HUES48 (cell line): ENCODE data around the gene ULBP3.

Experiments used
- H3K27ac ChIP-seq: one replicate; pipeline ENCODE4 v1.7.0; 2013; ENCODE audit warnings: low read depth, low read length, inconsistent platforms
- H3K27me3 ChIP-seq: 2 replicates; pipeline ENCODE4 v1.6.1; 2013; ENCODE audit warnings: mild to moderate bottlenecking, low read length; ENCODE audit not compliant: control insufficient read depth, insufficient read depth
- H3K36me3 ChIP-seq: 2 replicates; pipeline ENCODE4 v1.6.1; 2013; ENCODE audit warnings: low read length; ENCODE audit not compliant: control insufficient read depth, insufficient read depth
- H3K4me1 ChIP-seq: 2 replicates; pipeline ENCODE4 v1.6.1; 2013; ENCODE audit warnings: mild to moderate bottlenecking, low read length; ENCODE audit not compliant: control insufficient read depth, insufficient read depth
- H3K4me3 ChIP-seq: 2 replicates; pipeline ENCODE4 v1.5.1; 2013; ENCODE audit warnings: mild to moderate bottlenecking, low read depth, low read length
- H3K9ac ChIP-seq: 2 replicates; pipeline ENCODE4 v1.6.1; 2013; ENCODE audit warnings: mild to moderate bottlenecking, low read depth, low read length, moderate library complexity
- H3K9me3 ChIP-seq: 2 replicates; pipeline ENCODE4 v1.6.1; 2013; ENCODE audit warnings: low read length; ENCODE audit not compliant: control insufficient read depth, insufficient read depth

Gene ULBP3

GRCh38 chr6:150058231-150058792 is 10.6 kb downstream of the ULBP3 start:
- H3K27ac ChIP-seq: no peak overlapping the region
- no peaks in the 10 kb centered on the region for H3K36me3 ChIP-seq
- no peak overlapping the region for H3K9ac ChIP-seq
- no peak overlapping the region for H3K4me3 ChIP-seq
- H3K27me3 ChIP-seq: peaks cover 8% of the 10 kb centered on the region; the same call in 1 of the 2 replicates
- H3K9me3 ChIP-seq: no peaks in the 10 kb centered on the region
- no peaks in the 10 kb centered on the region for H3K4me1 ChIP-seq

GRCh38 chr6:150057501-150057951 is 11.4 kb downstream of the ULBP3 start:
- Histone ChIP-seq H3K36me3 (no peaks in the 10 kb centered on the region), H3K4me1 (no peaks in the 10 kb centered on the region), H3K27me3 (peaks cover 8% of the 10 kb centered on the region; the same call in 1 of the 2 replicates), H3K27ac (no peak overlapping the region), H3K9me3 (no peaks in the 10 kb centered on the region), H3K4me3 (no peak overlapping the region), H3K9ac (no peak overlapping the region)

GRCh38 chr6:150056916-150057315 is 12.0 kb downstream of the ULBP3 start:
- H3K27ac ChIP-seq: no peak overlapping the region
- no peaks in the 10 kb centered on the region for H3K36me3 ChIP-seq
- H3K4me1 ChIP-seq: no peaks in the 10 kb centered on the region
- no peaks in the 10 kb centered on the region for H3K9me3 ChIP-seq
- H3K27me3 ChIP-seq: peaks cover 12% of the 10 kb centered on the region
- no peak overlapping the region for H3K9ac ChIP-seq
- no peak overlapping the region for H3K4me3 ChIP-seq

GRCh38 chr6:150056156-150056555 is 12.8 kb downstream of the ULBP3 start:
- Histone ChIP-seq H3K27me3 (peaks cover 12% of the 10 kb centered on the region), H3K9ac (no peak overlapping the region), H3K27ac (no peak overlapping the region), H3K36me3 (no peaks in the 10 kb centered on the region), H3K4me1 (no peaks in the 10 kb centered on the region), H3K9me3 (no peaks in the 10 kb centered on the region), H3K4me3 (no peak overlapping the region)

GRCh38 chr6:150055131-150055530 is 13.8 kb downstream of the ULBP3 start:
- Histone ChIP-seq H3K36me3 (no peaks in the 10 kb centered on the region), H3K4me3 (no peak overlapping the region), H3K4me1 (no peaks in the 10 kb centered on the region), H3K9ac (no peak overlapping the region), H3K9me3 (no peaks in the 10 kb centered on the region), H3K27ac (no peak overlapping the region), H3K27me3 (peaks cover 12% of the 10 kb centered on the region)

- no peak overlapping the region for H3K9ac ChIP-seq
- H3K9me3 ChIP-seq: no peaks in the 10 kb centered on the region
- H3K4me3 ChIP-seq: no peak overlapping the region
- no peaks in the 10 kb centered on the region for H3K36me3 ChIP-seq
- H3K27me3 ChIP-seq: peaks cover 12% of the 10 kb centered on the region
- no peaks in the 10 kb centered on the region for H3K4me1 ChIP-seq
- no peak overlapping the region for H3K27ac ChIP-seq
Measured at GRCh38 chr6:150053450-150053849, 15.5 kb downstream of the ULBP3 start.

GRCh38 chr6:150050846-150051245 is 18.1 kb downstream of the ULBP3 start:
- Histone ChIP-seq H3K4me1 (no peaks in the 10 kb centered on the region), H3K27me3 (peaks cover 12% of the 10 kb centered on the region), H3K9ac (no peak overlapping the region)

GRCh38 chr6:150048099-150048498 is 20.8 kb downstream of the ULBP3 start:
- peaks cover 4% of the 10 kb centered on the region; the same call in 1 of the 2 replicates for H3K27me3 ChIP-seq
- H3K4me1 ChIP-seq: no peaks in the 10 kb centered on the region
- H3K36me3 ChIP-seq: no peaks in the 10 kb centered on the region
- no peak overlapping the region for H3K4me3 ChIP-seq
- H3K27ac ChIP-seq: no peak overlapping the region
- H3K9me3 ChIP-seq: no peaks in the 10 kb centered on the region
- H3K9ac ChIP-seq: no peak overlapping the region

More at GRCh38 chr6:150050846-150051245, 18.1 kb downstream of the ULBP3 start:
- Histone ChIP-seq H3K9me3 (no peaks in the 10 kb centered on the region), H3K36me3 (no peaks in the 10 kb centered on the region), H3K4me3 (no peak overlapping the region), H3K27ac (no peak overlapping the region)

- Histone ChIP-seq H3K27ac (no peak overlapping the region), H3K36me3 (no peaks in the 10 kb centered on the region), H3K4me1 (no peaks in the 10 kb centered on the region), H3K9ac (no peak overlapping the region), H3K4me3 (no peak overlapping the region), H3K9me3 (no peaks in the 10 kb centered on the region), H3K27me3 (peaks cover 4% of the 10 kb centered on the region)
Measured at GRCh38 chr6:150046943-150047342, 22.0 kb downstream of the ULBP3 start.

- Histone ChIP-seq H3K27me3 (peaks cover 27% of the 10 kb centered on the region), H3K27ac (no peak overlapping the region), H3K9me3 (no peaks in the 10 kb centered on the region), H3K9ac (no peak overlapping the region), H3K4me1 (no peaks in the 10 kb centered on the region), H3K4me3 (no peak overlapping the region), H3K36me3 (no peaks in the 10 kb centered on the region)
Measured at GRCh38 chr6:150044621-150045145, 24.2 kb downstream of the ULBP3 start.

GRCh38 chr6:150043501-150044412 is 25.2 kb downstream of the ULBP3 start:
- H3K27me3 ChIP-seq: peaks cover 36% of the 10 kb centered on the region

More at GRCh38 chr6:150043501-150044412, 25.2 kb downstream of the ULBP3 start:
- no peak overlapping the region for H3K9ac ChIP-seq
- H3K36me3 ChIP-seq: no peaks in the 10 kb centered on the region
- H3K27ac ChIP-seq: no peak overlapping the region
- H3K4me1 ChIP-seq: no peaks in the 10 kb centered on the region
- H3K4me3 ChIP-seq: no peak overlapping the region
- H3K9me3 ChIP-seq: no peaks in the 10 kb centered on the region
